ENCODE measurements around the gene DNASE1. TPM values are rescaled to one million over a fixed set of nuclear protein-coding genes. Genes with fewer than 3 reads are reported as not detected.

Gene DNASE1
- total and polyA plus RNA-seq, 2 donors from 2014 or later, result 16.1 to 116 TPM

DNA sequence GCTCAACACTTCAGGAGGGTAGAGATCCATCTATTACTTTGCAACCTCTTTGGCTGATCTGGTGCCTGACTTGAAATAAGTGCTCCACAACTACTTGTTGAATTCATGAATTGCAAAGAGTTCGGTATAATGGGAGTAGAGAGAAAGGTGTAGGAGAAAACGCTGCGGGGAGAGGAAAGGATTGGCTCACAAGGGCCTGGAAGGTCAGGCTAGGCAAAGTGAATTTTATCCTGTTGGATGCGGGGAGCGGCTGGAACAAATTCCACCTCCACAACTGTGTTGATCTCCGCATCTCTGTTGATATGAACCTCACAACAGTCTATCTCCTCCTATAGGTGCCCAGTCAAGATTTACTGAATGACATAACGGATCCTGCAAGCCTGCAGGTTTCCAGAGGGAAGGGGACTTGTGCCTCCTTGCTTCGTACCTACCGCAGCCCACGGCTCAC, 43.8 kb upstream of the DNASE1 start:
- TF ChIP-seq, protein P1, sequence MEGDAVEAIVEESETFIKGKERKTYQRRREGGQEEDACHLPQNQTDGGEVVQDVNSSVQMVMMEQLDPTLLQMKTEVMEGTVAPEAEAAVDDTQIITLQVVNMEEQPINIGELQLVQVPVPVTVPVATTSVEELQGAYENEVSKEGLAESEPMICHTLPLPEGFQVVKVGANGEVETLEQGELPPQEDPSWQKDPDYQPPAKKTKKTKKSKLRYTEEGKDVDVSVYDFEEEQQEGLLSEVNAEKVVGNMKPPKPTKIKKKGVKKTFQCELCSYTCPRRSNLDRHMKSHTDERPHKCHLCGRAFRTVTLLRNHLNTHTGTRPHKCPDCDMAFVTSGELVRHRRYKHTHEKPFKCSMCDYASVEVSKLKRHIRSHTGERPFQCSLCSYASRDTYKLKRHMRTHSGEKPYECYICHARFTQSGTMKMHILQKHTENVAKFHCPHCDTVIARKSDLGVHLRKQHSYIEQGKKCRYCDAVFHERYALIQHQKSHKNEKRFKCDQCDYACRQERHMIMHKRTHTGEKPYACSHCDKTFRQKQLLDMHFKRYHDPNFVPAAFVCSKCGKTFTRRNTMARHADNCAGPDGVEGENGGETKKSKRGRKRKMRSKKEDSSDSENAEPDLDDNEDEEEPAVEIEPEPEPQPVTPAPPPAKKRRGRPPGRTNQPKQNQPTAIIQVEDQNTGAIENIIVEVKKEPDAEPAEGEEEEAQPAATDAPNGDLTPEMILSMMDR (IDR thresholded peaks at IDR 0.05; ENCODE audit: borderline replicate concordance, extremely low read depth, insufficient read depth), result no peak
- no peaks in the 10 kb centered on the region for H3K27me3 ChIP-seq (ENCODE audit: control insufficient read depth, insufficient read depth, low read length)
- peaks cover 0 to 3% (median 0%) of the 10 kb centered on the region in 3 donors for H3K36me3 ChIP-seq (ENCODE audit: control insufficient read depth in 2 of 3, insufficient read depth in 3 of 3, low read length in 3 of 3)
- H3K9me3 ChIP-seq (ENCODE audit: control insufficient read depth in 2 of 3, insufficient read depth in 1 of 3, low read length in 3 of 3), result no peaks in the 10 kb centered on the region
- FAIRE-seq (no peak), DNase-seq (peak in 1 of 5 donors; percentile 42)
- H3K9ac ChIP-seq (ENCODE audit: low read length in 3 of 3), result peak overlapping the region; percentile 2 to 78 (median 73)
- H3K4me1 ChIP-seq (ENCODE audit: control insufficient read depth in 2 of 3, insufficient read depth in 2 of 3, low read depth in 1 of 3, low read length in 3 of 3), result peaks cover 0 to 6% (median 3%) of the 10 kb centered on the region in 3 donors
- H3K4me3 ChIP-seq (ENCODE audit: low read length in 3 of 3), result peak overlapping the region; percentile 60 to 94 (median 79)
- intact Hi-C loops (cut with DNase I), result no loop called here
- H3K27ac ChIP-seq (ENCODE audit: low read depth in 2 of 2, low read length in 2 of 2), result no peak overlapping the region

DNA sequence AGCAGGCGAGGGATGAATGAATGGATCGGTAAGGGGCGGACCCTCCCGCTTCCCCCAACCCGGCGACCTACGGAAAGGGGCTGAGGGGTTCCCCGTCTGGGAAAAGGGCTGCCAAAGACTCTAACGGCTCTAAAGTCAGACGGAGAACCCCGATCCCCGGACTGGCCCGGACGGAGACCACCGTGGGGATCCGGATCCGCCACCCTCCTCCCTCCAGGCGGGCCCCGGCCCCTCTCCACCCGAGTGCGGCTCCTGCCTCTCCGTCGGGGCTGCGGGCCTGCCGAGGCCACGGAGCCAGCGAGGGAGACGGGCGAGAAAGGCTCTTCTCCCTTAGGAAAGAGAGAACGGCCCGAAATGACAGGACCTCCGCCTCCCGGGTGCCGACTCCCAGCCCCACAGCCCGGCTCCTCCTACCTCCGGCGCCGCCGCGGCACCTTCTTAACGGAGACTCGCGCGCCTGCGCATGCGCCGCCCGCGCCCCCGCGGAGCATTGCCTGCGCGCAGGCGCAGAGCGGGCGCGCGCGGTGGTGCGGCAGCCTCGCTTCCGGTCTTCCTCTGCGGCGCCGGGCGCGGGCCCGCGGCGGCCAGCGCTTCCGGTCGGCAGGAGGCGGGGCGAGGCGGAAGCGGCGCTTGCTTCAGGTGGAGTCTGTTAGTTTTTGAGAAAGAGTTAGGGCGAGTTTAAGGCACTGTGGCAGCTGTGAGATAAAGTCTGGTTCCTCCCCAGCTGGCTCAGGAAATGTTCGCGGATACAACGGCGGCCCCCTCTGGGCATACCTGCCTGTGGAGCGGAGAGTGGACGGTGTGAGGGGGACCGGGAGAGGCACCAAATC, 43.1 kb upstream of the DNASE1 start, which contains the start of gene SLX4:
TSS of gene SLX4 (minus strand) at position 461 of the 830 bp plus-strand sequence. CDS start 2,642 bp downstream, outside the sequence.
- DNase-seq (peak; percentile 92 to 97 (median 95)), FAIRE-seq (no peak)
- TF ChIP-seq, protein P1 (IDR thresholded peaks at IDR 0.05; ENCODE audit: borderline replicate concordance, extremely low read depth, insufficient read depth), result no peak
- H3K9ac ChIP-seq (ENCODE audit: low read length in 3 of 3), result peak within 1 kb of the TSS; percentile 81 to 92 (median 90)
- intact Hi-C loops (cut with DNase I), result no loop called here
- H3K27me3 ChIP-seq (ENCODE audit: control insufficient read depth, insufficient read depth, low read length), result no peaks in the 10 kb centered on the region
- peaks cover 0 to 6% (median 3%) of the 10 kb centered on the region in 3 donors for H3K4me1 ChIP-seq (ENCODE audit: control insufficient read depth in 2 of 3, insufficient read depth in 2 of 3, low read depth in 1 of 3, low read length in 3 of 3)
- H3K36me3 ChIP-seq (ENCODE audit: control insufficient read depth in 2 of 3, insufficient read depth in 3 of 3, low read length in 3 of 3), result peaks cover 0 to 3% (median 0%) of the 10 kb centered on the region in 3 donors
- H3K27ac ChIP-seq (ENCODE audit: low read depth in 2 of 2, low read length in 2 of 2), result peak within 1 kb of the TSS; percentile 63 to 76
- no peaks in the 10 kb centered on the region for H3K9me3 ChIP-seq (ENCODE audit: control insufficient read depth in 2 of 3, insufficient read depth in 1 of 3, low read length in 3 of 3)
- H3K4me3 ChIP-seq (ENCODE audit: low read length in 3 of 3), result peak within 1 kb of the TSS; percentile 92 to 94 (median 92)

- no peak for FAIRE-seq
- H3K4me3 ChIP-seq (ENCODE audit: low read length in 3 of 3), result peak overlapping the region in 1 of 3 donors; percentile 94
- no peaks in the 10 kb centered on the region for H3K27me3 ChIP-seq (ENCODE audit: control insufficient read depth, insufficient read depth, low read length)
- intact Hi-C loops (cut with DNase I), result no loop called here
- peak overlapping the region in 1 of 3 donors; percentile 90 for H3K9ac ChIP-seq (ENCODE audit: low read length in 3 of 3)
- no peaks in the 10 kb centered on the region for H3K36me3 ChIP-seq (ENCODE audit: control insufficient read depth in 2 of 3, insufficient read depth in 3 of 3, low read length in 3 of 3)
- no peak for DNase-seq
- H3K9me3 ChIP-seq (ENCODE audit: control insufficient read depth in 2 of 3, insufficient read depth in 1 of 3, low read length in 3 of 3), result no peaks in the 10 kb centered on the region
- H3K27ac ChIP-seq (ENCODE audit: low read depth in 2 of 2, low read length in 2 of 2), result no peak overlapping the region
- H3K4me1 ChIP-seq (ENCODE audit: control insufficient read depth in 2 of 3, insufficient read depth in 2 of 3, low read depth in 1 of 3, low read length in 3 of 3), result peaks cover 0 to 6% (median 3%) of the 10 kb centered on the region in 3 donors
- TF ChIP-seq, protein P1 (IDR thresholded peaks at IDR 0.05; ENCODE audit: borderline replicate concordance, extremely low read depth, insufficient read depth), result no peak
Measured at GRCh38 chr16:3612510-3613466, 41.7 kb upstream of the DNASE1 start.
